Ishikawa (cell line): Measurements from ENCODE around the gene CIT.

ENCODE experiments used
- CEBPB ChIP-seq: IDR thresholded peaks from 2 replicates; pipeline ENCODE4 v1.6.1; 2012
- EGR1 ChIP-seq: IDR thresholded peaks from 2 replicates; pipeline ENCODE4 v1.6.1; 2012
- EP300 ChIP-seq: IDR thresholded peaks from 2 replicates; pipeline ENCODE4 v1.6.1; 2012; ENCODE audit warnings: borderline replicate concordance
- FOXM1 ChIP-seq: IDR thresholded peaks from 2 replicates; pipeline ENCODE4 v1.6.1; 2012; ENCODE audit warnings: low read depth, borderline replicate concordance
- NFIC ChIP-seq: IDR thresholded peaks from 2 replicates; pipeline ENCODE4 v1.6.1; 2012
- RAD21 ChIP-seq: IDR thresholded peaks from 2 replicates; pipeline ENCODE4 v1.6.1; 2012; ENCODE audit warnings: low read depth
- TAF1 ChIP-seq: IDR thresholded peaks from 2 replicates; pipeline ENCODE4 v1.6.1; 2012; ENCODE audit warnings: low read depth, mild to moderate bottlenecking
- TCF12 ChIP-seq: IDR thresholded peaks from 2 replicates; pipeline ENCODE4 v1.6.1; 2012; ENCODE audit warnings: low read depth
- TEAD4 ChIP-seq: IDR thresholded peaks from 2 replicates; pipeline ENCODE4 v1.6.1; 2012
- YY1 ChIP-seq: IDR thresholded peaks from 2 replicates; pipeline ENCODE4 v1.6.1; 2012; ENCODE audit warnings: low read depth
- ZBTB7A ChIP-seq: IDR thresholded peaks from 2 replicates; pipeline ENCODE4 v1.6.1; 2012; ENCODE audit warnings: low read depth
- TF ChIP-seq, protein P1 (sequence below): IDR thresholded peaks from 2 replicates; pipeline ENCODE4 v1.6.1; 2012; ENCODE audit warnings: low read depth, mild to moderate bottlenecking
- TF ChIP-seq, protein P2 (sequence below): IDR thresholded peaks from 2 replicates; pipeline ENCODE4 v1.6.1; 2012

DNA sequence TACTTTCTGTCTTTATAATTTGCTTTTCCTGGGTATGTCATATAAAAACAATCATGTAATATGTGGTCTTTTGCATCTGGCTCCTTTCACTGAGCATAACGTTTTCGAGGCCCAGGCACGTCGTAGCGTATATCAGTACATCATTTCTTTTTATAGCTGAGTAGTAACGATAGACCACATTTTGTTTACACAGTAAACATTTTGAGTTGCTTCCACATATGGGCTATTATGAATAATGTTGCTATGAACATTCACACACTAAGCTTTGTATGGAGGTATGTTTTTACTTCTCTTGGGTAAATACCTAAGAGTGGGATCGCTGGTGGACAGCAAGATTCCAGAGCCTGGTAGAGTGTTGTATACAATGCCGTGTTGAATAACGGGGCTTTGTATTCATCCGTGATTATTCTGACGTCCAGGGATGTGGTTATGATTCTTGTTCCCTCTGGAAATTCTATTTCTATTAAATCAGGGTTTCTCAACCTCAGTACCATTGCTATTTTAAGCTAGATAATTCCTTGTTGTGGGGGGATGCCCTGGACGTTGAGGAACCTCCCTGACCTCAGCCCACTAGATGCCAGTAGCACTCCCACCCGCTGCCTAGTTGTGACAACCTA lies 38.9 kb upstream of the CIT start:
- TF ChIP-seq FOXM1 (no peak), EGR1 (no peak), RAD21 (no peak), NFIC (no peak), CEBPB (no peak), ZBTB7A (no peak), EP300 (no peak), YY1 (no peak), TCF12 (no peak), TEAD4 (no peak), TAF1 (no peak)
- TF ChIP-seq, protein P1, sequence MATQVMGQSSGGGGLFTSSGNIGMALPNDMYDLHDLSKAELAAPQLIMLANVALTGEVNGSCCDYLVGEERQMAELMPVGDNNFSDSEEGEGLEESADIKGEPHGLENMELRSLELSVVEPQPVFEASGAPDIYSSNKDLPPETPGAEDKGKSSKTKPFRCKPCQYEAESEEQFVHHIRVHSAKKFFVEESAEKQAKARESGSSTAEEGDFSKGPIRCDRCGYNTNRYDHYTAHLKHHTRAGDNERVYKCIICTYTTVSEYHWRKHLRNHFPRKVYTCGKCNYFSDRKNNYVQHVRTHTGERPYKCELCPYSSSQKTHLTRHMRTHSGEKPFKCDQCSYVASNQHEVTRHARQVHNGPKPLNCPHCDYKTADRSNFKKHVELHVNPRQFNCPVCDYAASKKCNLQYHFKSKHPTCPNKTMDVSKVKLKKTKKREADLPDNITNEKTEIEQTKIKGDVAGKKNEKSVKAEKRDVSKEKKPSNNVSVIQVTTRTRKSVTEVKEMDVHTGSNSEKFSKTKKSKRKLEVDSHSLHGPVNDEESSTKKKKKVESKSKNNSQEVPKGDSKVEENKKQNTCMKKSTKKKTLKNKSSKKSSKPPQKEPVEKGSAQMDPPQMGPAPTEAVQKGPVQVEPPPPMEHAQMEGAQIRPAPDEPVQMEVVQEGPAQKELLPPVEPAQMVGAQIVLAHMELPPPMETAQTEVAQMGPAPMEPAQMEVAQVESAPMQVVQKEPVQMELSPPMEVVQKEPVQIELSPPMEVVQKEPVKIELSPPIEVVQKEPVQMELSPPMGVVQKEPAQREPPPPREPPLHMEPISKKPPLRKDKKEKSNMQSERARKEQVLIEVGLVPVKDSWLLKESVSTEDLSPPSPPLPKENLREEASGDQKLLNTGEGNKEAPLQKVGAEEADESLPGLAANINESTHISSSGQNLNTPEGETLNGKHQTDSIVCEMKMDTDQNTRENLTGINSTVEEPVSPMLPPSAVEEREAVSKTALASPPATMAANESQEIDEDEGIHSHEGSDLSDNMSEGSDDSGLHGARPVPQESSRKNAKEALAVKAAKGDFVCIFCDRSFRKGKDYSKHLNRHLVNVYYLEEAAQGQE, result no peak
- TF ChIP-seq, protein P2, sequence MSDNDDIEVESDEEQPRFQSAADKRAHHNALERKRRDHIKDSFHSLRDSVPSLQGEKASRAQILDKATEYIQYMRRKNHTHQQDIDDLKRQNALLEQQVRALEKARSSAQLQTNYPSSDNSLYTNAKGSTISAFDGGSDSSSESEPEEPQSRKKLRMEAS, result no peak
